Measurements from ENCODE around the gene TMEM18.

TMEM18 gene

DNA sequence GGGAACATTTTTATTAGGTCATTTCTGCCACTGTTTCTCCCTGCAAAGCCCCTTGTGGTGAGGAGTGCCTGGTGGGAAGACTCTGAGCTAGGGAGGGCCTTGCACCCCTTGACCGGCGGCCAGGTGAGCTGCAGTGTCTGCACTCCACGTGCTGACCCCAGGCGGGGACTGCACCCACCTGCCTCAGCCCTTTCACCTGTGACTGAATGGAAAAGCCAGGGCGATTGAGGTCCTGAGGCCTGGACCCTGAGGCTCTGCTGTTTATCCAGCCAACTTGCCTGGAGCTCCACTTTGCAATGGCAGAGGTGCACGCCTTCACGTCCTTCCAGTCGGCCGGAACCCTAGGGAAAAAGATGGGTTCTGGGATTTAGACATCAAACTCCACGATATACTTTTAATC is 53.1 kb downstream of the TMEM18 start:
- Histone ChIP-seq H3K4me3 (ENCODE audit: low read depth, low read length) (no peak overlapping the region), H3K9me3 (ENCODE audit: severe bottlenecking) (no peaks in the 10 kb centered on the region), H3K36me3 (no peaks in the 10 kb centered on the region), H3K27ac (no peak overlapping the region), H3K27me3 (ENCODE audit: insufficient read depth, low read depth, severe bottlenecking) (no peaks in the 10 kb centered on the region)
- DNase-seq = no peak
- TF ChIP-seq, protein P1, sequence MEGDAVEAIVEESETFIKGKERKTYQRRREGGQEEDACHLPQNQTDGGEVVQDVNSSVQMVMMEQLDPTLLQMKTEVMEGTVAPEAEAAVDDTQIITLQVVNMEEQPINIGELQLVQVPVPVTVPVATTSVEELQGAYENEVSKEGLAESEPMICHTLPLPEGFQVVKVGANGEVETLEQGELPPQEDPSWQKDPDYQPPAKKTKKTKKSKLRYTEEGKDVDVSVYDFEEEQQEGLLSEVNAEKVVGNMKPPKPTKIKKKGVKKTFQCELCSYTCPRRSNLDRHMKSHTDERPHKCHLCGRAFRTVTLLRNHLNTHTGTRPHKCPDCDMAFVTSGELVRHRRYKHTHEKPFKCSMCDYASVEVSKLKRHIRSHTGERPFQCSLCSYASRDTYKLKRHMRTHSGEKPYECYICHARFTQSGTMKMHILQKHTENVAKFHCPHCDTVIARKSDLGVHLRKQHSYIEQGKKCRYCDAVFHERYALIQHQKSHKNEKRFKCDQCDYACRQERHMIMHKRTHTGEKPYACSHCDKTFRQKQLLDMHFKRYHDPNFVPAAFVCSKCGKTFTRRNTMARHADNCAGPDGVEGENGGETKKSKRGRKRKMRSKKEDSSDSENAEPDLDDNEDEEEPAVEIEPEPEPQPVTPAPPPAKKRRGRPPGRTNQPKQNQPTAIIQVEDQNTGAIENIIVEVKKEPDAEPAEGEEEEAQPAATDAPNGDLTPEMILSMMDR (IDR thresholded peaks at IDR 0.05; ENCODE audit: low read depth, low read length) = no peak

DNA sequence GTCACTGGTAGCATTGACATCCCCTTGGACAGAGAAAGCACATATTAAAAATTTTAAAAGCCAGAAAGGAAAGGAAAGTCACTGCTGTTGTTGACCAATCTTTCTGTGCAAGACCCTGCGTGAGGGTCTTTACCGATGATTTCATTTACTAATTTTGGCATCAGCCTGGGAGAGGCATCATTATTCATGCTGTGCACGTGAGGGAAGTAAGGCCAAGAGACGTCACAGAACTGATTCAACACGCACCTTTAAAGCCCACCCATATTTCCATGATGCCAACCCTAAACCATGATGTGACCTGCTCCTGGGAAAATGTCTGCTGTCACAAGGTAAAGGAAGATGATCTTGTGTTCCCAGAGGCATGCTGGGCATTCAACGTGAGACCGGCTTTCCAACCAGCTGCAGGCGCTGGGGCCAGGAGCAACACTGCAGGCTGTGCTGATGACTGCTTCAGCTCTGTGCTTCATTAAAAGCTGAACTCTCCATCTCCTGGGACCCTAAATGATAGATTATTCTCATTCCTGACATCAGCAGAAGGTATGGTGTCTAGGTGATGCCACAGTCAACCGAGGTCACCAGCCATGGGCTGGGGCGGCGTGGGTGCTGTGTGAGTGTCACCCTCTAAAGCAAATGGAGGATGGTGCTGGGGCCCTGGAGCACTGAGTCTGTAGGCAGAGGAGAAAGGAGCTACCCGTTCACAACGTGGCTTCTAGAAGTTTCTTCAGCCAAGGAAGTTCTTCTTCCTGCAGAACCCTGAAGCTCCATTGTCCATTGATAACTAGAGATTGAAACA is 53.9 kb downstream of the TMEM18 start:
- Histone ChIP-seq H3K36me3 (no peaks in the 10 kb centered on the region), H3K9me3 (ENCODE audit: severe bottlenecking) (no peaks in the 10 kb centered on the region), H3K4me3 (ENCODE audit: low read depth, low read length) (no peak overlapping the region), H3K27me3 (ENCODE audit: insufficient read depth, low read depth, severe bottlenecking) (no peaks in the 10 kb centered on the region), H3K27ac (no peak overlapping the region)
- no peak for DNase-seq
- TF ChIP-seq, protein P1 (IDR thresholded peaks at IDR 0.05; ENCODE audit: low read depth, low read length) = no peak

DNA sequence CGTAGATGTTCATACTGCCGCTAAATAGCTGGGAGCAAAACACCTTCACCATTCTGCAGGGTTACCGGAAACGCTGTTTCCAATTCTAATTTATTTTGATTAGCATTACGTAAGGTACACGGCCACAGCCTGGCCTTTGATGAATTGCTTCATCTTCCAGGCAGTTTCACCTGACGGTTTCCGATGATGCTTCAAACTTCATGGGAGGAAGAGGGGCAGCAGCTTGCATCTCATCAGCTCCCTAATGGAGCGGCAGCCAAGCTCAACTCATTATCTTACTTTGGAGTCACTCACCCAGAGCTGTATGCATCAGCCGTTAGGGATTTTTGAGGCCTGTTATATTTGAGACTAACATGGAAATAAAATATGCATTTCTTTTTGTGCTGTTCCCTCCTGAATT is 54.8 kb downstream of the TMEM18 start:
- DNase-seq = no peak
- Histone ChIP-seq H3K27me3 (ENCODE audit: insufficient read depth, low read depth, severe bottlenecking) (no peaks in the 10 kb centered on the region), H3K4me3 (ENCODE audit: low read depth, low read length) (no peak overlapping the region), H3K36me3 (no peaks in the 10 kb centered on the region), H3K27ac (no peak overlapping the region), H3K9me3 (ENCODE audit: severe bottlenecking) (no peaks in the 10 kb centered on the region)
- TF ChIP-seq, protein P1 (IDR thresholded peaks at IDR 0.05; ENCODE audit: low read depth, low read length) = no peak

DNA sequence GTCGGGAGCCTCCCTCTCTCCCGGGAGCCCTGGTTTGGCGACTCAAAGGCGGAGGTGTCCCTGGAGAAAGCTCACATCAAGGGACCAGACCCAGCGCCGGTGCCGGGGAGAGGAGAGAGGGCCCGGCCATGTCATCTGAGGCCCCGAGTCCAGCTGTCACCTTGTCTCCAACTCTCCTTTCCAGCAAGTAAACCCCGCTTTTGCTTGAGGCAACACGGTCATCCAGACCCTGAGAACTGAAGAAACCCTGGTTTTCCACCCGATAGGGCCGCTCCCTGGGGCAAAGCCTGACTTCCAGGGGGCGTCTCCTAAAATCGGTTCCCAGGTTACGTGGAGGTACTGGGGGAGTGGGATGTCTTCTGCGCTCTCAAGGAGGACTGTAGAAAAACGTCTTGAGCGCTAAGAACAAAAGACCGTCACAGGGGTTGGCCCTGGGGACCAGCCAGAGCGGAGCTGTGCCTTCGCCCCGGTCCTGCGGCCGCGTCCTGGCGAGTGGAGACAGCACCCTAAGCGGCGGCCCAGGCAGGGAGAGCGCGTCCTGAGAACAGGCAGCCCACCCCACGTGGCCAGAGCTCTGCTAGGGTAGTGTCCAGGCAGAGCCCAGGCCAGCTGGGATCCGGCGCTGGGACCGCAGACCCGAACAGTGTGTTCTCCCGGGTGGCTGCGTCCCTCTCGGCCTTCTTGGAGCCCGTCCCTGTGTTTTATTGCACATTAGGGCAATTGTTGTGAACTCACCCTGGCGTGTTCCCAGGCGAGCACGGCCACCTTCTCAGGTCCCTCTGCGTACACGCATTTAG is 55.7 kb downstream of the TMEM18 start:
- no peak for DNase-seq
- Histone ChIP-seq H3K27me3 (ENCODE audit: insufficient read depth, low read depth, severe bottlenecking) (no peaks in the 10 kb centered on the region), H3K9me3 (ENCODE audit: severe bottlenecking) (no peaks in the 10 kb centered on the region), H3K36me3 (no peaks in the 10 kb centered on the region), H3K27ac (no peak overlapping the region), H3K4me3 (ENCODE audit: low read depth, low read length) (no peak overlapping the region)
- TF ChIP-seq, protein P1 (IDR thresholded peaks at IDR 0.05; ENCODE audit: low read depth, low read length) = no peak

DNA sequence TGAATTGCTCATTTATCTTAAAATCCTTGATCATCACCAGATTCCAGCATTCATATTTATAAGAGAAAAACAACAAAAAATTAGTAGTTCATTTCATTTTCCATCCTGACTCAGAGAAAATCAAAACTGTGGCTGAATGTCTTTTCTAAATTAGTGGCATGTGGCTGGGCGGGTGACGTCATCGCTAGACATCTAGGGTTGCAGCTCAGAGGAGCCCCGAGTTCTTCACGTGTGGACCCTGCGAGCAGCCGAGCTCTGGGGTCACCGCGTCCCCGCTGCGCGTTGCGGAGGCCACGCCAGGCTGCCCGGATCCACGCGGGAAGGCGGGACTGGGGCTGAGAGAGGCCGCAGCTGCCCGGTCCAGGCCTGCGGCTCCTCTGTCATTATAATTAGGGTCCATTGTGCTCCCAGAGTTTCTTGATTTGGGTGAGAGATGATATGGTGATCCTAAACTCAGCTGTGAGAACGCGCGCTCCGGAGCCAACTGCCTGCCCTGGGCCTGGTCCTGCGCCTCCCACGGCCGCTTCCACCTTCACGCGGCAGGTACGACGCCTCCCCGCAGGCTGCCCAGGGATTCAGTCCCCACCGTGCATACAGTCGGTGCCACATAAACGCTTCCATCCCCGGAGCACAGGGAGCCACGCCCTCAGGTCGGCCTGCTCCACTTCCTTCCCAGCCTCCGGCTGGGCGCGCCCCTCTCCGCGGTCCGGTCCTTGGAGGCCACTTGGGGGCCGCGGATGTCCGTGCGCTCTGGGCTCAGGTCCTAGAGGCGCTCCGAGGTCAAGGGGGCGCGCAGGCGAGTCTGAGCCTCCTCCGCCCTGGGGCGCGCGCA is 56.5 kb downstream of the TMEM18 start:
- TF ChIP-seq, protein P1 (IDR thresholded peaks at IDR 0.05; ENCODE audit: low read depth, low read length) = no peak
- DNase-seq = no peak
- H3K27me3 ChIP-seq (ENCODE audit: insufficient read depth, low read depth, severe bottlenecking) = no peaks in the 10 kb centered on the region
- no peaks in the 10 kb centered on the region for H3K36me3 ChIP-seq
- H3K9me3 ChIP-seq (ENCODE audit: severe bottlenecking) = no peaks in the 10 kb centered on the region
- H3K4me3 ChIP-seq (ENCODE audit: low read depth, low read length) = no peak overlapping the region
- H3K27ac ChIP-seq = no peak overlapping the region

Data from WERI-Rb-1 (cell line).